ENCODE measurements around the gene PLA2G4E.

Gene PLA2G4E

GRCh38 chr15:41934843-41935242 lies 86.0 kb downstream of the PLA2G4E start:
- peak; percentile 84 for DNase-seq (ENCODE audit: low spot score)

DNA sequence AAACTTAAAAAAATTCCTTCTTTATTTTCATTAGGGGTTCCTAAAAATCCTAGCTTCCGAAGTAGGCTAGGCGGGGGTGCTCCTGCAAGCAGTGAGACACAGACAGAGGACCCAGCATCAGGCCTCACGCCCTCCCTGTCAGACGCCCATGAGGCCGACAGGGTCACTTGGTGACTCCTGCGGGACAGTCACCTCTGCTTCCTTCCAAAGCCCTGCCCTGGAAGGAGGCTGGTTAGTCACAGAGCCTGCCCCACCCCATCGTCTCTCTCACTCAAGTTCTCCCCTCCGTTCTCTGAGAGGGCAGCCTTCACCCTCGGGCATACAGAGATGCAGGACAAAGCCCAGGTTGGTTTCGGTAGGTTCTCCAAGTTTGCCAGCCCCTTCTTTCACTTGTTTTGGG lies 87.1 kb downstream of the PLA2G4E start:
- DNase-seq (ENCODE audit: low spot score): peak; percentile 29

DNA sequence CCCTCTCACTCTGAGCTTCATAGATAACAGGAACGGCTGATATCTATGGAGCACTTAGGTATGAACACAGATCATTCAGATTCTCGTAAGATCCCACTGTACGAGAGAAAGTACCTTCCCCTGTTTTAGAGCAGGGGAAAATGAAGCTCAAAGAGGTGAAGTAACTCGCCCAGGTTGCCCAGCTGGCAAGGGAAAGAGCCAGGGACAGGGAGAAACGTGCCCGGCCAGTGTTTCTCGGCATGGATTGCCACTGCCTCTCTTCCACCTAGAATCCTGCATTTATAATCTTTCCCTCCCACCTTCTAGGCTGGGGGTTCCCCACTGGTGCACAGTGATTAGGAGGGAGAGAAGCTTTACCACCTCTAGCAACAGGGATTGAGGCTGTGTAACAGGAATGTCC lies 87.5 kb downstream of the PLA2G4E start:
- no peak for DNase-seq (ENCODE audit: low spot score)

- DNase-seq (ENCODE audit: low spot score): no peak
These were observed 88.1 kb downstream of the PLA2G4E start for GRCh38 chr15:41932511-41933289.

- DNase-seq (ENCODE audit: low spot score): no peak
These were observed 88.7 kb downstream of the PLA2G4E start for GRCh38 chr15:41932101-41932500.
